ENCODE data around the gene SORCS1. TPM values are rescaled to one million over a fixed set of nuclear protein-coding genes. Genes with fewer than 3 reads are reported as not detected.
A peak's percentile ranks its signal among the peaks of the same experiment; 100 is the strongest.

The SORCS1 gene
- total and polyA plus RNA-seq, 2 donors from 2014 or later: 0.76 to 2.4 TPM

DNA sequence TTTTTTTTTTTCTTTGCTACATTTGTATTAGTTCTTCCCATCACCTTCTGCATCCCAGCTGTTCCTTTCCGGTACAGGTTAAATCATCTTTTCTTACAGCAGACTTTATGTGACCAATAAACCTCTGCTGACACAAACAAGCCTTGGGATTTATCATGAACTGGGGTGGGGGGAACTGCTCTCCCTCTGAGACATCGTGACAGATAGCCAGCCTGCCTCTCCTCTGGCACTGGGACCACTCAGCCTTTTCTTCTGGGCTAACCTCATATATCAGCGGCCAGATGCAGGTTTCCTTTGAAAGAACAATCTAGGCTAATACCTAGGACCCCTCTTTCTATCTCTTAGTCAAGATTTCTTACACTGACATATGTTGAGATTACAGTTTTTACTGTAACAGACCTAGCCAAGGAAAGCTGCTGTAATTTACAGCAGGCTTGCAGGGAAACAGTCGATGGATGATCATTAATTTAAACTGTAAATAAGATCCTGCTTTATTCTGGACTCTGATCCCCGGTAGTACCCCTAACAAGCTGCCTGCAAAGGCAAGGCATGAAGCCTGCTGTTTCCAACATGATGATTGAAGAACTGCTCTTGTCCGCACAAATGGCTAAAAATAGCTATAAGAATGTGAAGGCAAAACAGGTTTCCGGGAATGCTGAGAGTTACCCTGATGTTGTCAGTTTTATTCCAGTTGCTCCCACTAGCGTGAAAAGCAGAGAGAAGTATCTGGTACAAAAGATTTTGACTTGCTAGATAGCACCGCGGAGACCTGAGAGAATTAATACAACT, 338.7 kb downstream of the SORCS1 start:
- no peaks in the 10 kb centered on the region for H3K4me1 ChIP-seq (ENCODE audit: control insufficient read depth in 2 of 3, insufficient read depth in 2 of 3, low read depth in 1 of 3, low read length in 3 of 3)
- intact Hi-C loops (cut with DNase I): no loop called here
- no peak for FAIRE-seq

DNA sequence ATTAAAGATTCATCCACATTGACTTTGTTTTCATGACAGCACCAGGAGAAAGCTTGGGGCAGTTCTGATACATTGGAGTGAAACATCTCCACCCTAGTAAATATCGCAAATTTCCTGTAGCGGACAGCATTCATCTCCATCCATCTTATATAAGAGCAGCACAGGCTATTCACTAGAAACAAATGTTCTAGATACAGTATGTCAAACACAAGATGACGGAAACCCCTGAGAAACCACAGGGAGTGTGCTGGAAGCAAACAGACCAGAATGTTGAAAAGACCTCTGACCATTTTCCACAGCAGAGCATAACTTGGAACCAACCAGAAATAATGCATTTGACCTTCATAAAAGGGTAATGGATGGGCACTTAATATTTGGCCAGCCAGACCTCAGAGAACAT, 343.9 kb downstream of the SORCS1 start:
- FAIRE-seq: no peak
- peaks cover 0 to 4% (median 0%) of the 10 kb centered on the region in 3 donors for H3K4me1 ChIP-seq (ENCODE audit: control insufficient read depth in 2 of 3, insufficient read depth in 2 of 3, low read depth in 1 of 3, low read length in 3 of 3)
- intact Hi-C loops (cut with DNase I): no loop called here

More for the DNA sequence above, 338.7 kb downstream of the SORCS1 start:
- no peaks in the 10 kb centered on the region for H3K36me3 ChIP-seq (ENCODE audit: control insufficient read depth in 2 of 3, insufficient read depth in 3 of 3, low read length in 3 of 3)
- H3K9me3 ChIP-seq (ENCODE audit: control insufficient read depth in 2 of 3, insufficient read depth in 1 of 3, low read length in 3 of 3): no peaks in the 10 kb centered on the region
- no peak overlapping the region for H3K4me3 ChIP-seq (ENCODE audit: low read length in 3 of 3)
- no peaks in the 10 kb centered on the region for H3K27me3 ChIP-seq (ENCODE audit: control insufficient read depth, insufficient read depth, low read length)
- H3K9ac ChIP-seq (ENCODE audit: low read length in 3 of 3): no peak overlapping the region
- no peak overlapping the region for H3K27ac ChIP-seq (ENCODE audit: low read depth in 2 of 2, low read length in 2 of 2)
- DNase-seq: peak in 2 of 5 donors; percentile 28 to 32
- TF ChIP-seq, protein P1, sequence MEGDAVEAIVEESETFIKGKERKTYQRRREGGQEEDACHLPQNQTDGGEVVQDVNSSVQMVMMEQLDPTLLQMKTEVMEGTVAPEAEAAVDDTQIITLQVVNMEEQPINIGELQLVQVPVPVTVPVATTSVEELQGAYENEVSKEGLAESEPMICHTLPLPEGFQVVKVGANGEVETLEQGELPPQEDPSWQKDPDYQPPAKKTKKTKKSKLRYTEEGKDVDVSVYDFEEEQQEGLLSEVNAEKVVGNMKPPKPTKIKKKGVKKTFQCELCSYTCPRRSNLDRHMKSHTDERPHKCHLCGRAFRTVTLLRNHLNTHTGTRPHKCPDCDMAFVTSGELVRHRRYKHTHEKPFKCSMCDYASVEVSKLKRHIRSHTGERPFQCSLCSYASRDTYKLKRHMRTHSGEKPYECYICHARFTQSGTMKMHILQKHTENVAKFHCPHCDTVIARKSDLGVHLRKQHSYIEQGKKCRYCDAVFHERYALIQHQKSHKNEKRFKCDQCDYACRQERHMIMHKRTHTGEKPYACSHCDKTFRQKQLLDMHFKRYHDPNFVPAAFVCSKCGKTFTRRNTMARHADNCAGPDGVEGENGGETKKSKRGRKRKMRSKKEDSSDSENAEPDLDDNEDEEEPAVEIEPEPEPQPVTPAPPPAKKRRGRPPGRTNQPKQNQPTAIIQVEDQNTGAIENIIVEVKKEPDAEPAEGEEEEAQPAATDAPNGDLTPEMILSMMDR (IDR thresholded peaks at IDR 0.05; ENCODE audit: borderline replicate concordance, extremely low read depth, insufficient read depth): no peak

DNA sequence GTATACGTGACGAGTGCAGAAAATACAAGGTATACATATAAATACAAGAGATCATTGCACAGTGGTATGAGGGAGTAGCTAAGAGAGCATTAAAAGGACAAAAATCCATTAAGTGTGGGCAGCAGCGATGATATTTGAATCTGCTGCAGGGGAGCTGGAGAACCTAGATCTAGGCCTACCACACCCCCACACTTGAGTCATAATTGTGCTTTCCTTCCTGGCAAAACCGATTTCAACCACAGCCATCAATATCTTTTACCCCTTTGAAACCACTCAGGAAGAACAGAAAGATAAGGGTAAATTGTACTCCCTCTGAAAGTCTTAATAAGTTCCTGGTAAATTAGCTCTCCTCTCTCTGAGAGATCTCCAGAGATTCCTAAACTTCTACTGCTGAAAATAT, 345.0 kb downstream of the SORCS1 start:
- FAIRE-seq: no peak
- intact Hi-C loops (cut with DNase I): no loop called here
- TF ChIP-seq, protein P1 (IDR thresholded peaks at IDR 0.05; ENCODE audit: borderline replicate concordance, extremely low read depth, insufficient read depth): no peak

More for the DNA sequence above, 343.9 kb downstream of the SORCS1 start:
- H3K36me3 ChIP-seq (ENCODE audit: control insufficient read depth in 2 of 3, insufficient read depth in 3 of 3, low read length in 3 of 3): no peaks in the 10 kb centered on the region
- no peak overlapping the region for H3K9ac ChIP-seq (ENCODE audit: low read length in 3 of 3)
- H3K27ac ChIP-seq (ENCODE audit: low read depth in 2 of 2, low read length in 2 of 2): no peak overlapping the region
- no peak overlapping the region for H3K4me3 ChIP-seq (ENCODE audit: low read length in 3 of 3)
- no peaks in the 10 kb centered on the region for H3K27me3 ChIP-seq (ENCODE audit: control insufficient read depth, insufficient read depth, low read length)
- no peak for DNase-seq
- H3K9me3 ChIP-seq (ENCODE audit: control insufficient read depth in 2 of 3, insufficient read depth in 1 of 3, low read length in 3 of 3): no peaks in the 10 kb centered on the region
- TF ChIP-seq, protein P1 (IDR thresholded peaks at IDR 0.05; ENCODE audit: borderline replicate concordance, extremely low read depth, insufficient read depth): no peak

More for the DNA sequence above, 345.0 kb downstream of the SORCS1 start:
- H3K27me3 ChIP-seq (ENCODE audit: control insufficient read depth, insufficient read depth, low read length): no peaks in the 10 kb centered on the region
- H3K27ac ChIP-seq (ENCODE audit: low read depth in 2 of 2, low read length in 2 of 2): no peak overlapping the region
- H3K4me1 ChIP-seq (ENCODE audit: control insufficient read depth in 2 of 3, insufficient read depth in 2 of 3, low read depth in 1 of 3, low read length in 3 of 3): peaks cover 0 to 4% (median 0%) of the 10 kb centered on the region in 3 donors
- no peak overlapping the region for H3K4me3 ChIP-seq (ENCODE audit: low read length in 3 of 3)
- no peak for DNase-seq
- H3K36me3 ChIP-seq (ENCODE audit: control insufficient read depth in 2 of 3, insufficient read depth in 3 of 3, low read length in 3 of 3): no peaks in the 10 kb centered on the region
- H3K9ac ChIP-seq (ENCODE audit: low read length in 3 of 3): no peak overlapping the region
- H3K9me3 ChIP-seq (ENCODE audit: control insufficient read depth in 2 of 3, insufficient read depth in 1 of 3, low read length in 3 of 3): no peaks in the 10 kb centered on the region
